ENCODE results near the gene SH2B2.

The SH2B2 gene

GRCh38 chr7:102286237-102287110, at the start of gene SH2B2:
TSS of gene SH2B2 (plus strand) at chr7:102286868. CDS start at chr7:102300551, 13,683 bp downstream.
- DNase-seq, result peak; percentile 67 to 72

GRCh38 chr7:102239206-102239820, 47.4 kb upstream of the SH2B2 start:
- no peak for DNase-seq

GRCh38 chr7:102241431-102241830, 45.2 kb upstream of the SH2B2 start:
- DNase-seq, result no peak

- no peak for DNase-seq
These were observed 42.1 kb upstream of the SH2B2 start for GRCh38 chr7:102244601-102245000.

GRCh38 chr7:102248081-102248455, 38.6 kb upstream of the SH2B2 start:
- DNase-seq, result no peak

- DNase-seq, result no peak
These were observed 37.9 kb upstream of the SH2B2 start for GRCh38 chr7:102248456-102249395.

GRCh38 chr7:102251531-102252365, 34.9 kb upstream of the SH2B2 start:
- no peak for DNase-seq

- DNase-seq, result no peak
These were observed 34.2 kb upstream of the SH2B2 start for GRCh38 chr7:102252366-102252982.

- no peak for DNase-seq
These were observed 33.3 kb upstream of the SH2B2 start for GRCh38 chr7:102253066-102253972.

GRCh38 chr7:102253973-102254370, 32.7 kb upstream of the SH2B2 start:
- no peak for DNase-seq

GRCh38 chr7:102254521-102254920, 32.1 kb upstream of the SH2B2 start:
- DNase-seq, result no peak

- DNase-seq, result no peak
These were observed 31.2 kb upstream of the SH2B2 start for GRCh38 chr7:102255501-102255900.

- no peak for DNase-seq
These were observed 30.8 kb upstream of the SH2B2 start for GRCh38 chr7:102255916-102256315.

- DNase-seq, result no peak
These were observed 28.5 kb upstream of the SH2B2 start for GRCh38 chr7:102258073-102258748.

- DNase-seq, result no peak
These were observed 27.9 kb upstream of the SH2B2 start for GRCh38 chr7:102258749-102259107.

GRCh38 chr7:102260856-102261255, 25.8 kb upstream of the SH2B2 start:
- DNase-seq, result no peak

- no peak for DNase-seq
These were observed 25.2 kb upstream of the SH2B2 start for GRCh38 chr7:102261451-102261850.

GRCh38 chr7:102262546-102262945, 24.1 kb upstream of the SH2B2 start:
- no peak for DNase-seq

GRCh38 chr7:102264367-102264891, 22.2 kb upstream of the SH2B2 start:
- peak in 1 of 2 experiments; percentile 22 for DNase-seq

- DNase-seq, result no peak
These were observed 20.1 kb upstream of the SH2B2 start for GRCh38 chr7:102266541-102266940.
